HCT116 (cell line): ENCODE measurements around the gene TBC1D14. TPM values are rescaled to one million over a fixed set of nuclear protein-coding genes. Genes with fewer than 3 reads are reported as not detected.

Experiments
- ATAC-seq: fragments of 200-7000 bp; cut with Tn5 transposase; 2 replicates; pipeline ENCODE4 v1.9.1; 2020; ENCODE audit warnings: mild to moderate bottlenecking, moderate library complexity
- BruUV-seq: library from RNA; stranded (reverse); fragments of 400-500 nt; replicated peaks from 2 replicates; lab custom pipeline; 2021; lab: Mats Ljungman, UMichigan
- CTCF ChIA-PET: fragments of 300-600 bp; sonication (Branson Sonifier 250); formaldehyde crosslinking; loops from one replicate; lab custom pipeline; 2021; ENCODE audit warnings: antibody characterized with exemption; lab: Charles Lee
- POLR2A ChIA-PET: fragments of 300-600, 350-600 bp; sonication (Branson Sonifier 250); formaldehyde crosslinking; loops from one replicate; lab custom pipeline; 2021; ENCODE audit warnings: antibody characterized with exemption; lab: Charles Lee
- RAD21 ChIA-PET, 2 experiments: fragments of 300-600 bp; sonication (Branson Sonifier 250); formaldehyde crosslinking; loops; one replicate each; lab custom pipeline; 2023; ENCODE audit warnings: low total read pairs in 2 of 2; ENCODE audit not compliant: uncharacterized antibody in 2 of 2, unreplicated experiment in 2 of 2, low non-redundant PET in 1 of 2; lab: Charles Lee
- DNase-seq: peaks from one replicate; pipeline ENCODE4 v3.0.0-alpha.2; 2010; ENCODE audit warnings: low read depth, low spot score
- H2AFZ ChIP-seq: fragments of 200-600 bp; shearing (Covaris generic), sonication (generic); 2 replicates; pipeline ENCODE4 v1.6.1; 2017; ENCODE audit warnings: low read depth, mixed run types, mixed read lengths, antibody characterized with exemption, low read length; ENCODE audit not compliant: poor library complexity, severe bottlenecking
- H3K27ac ChIP-seq: 2 replicates; pipeline ENCODE4 v1.5.1; 2012; ENCODE audit warnings: low read depth, low read length
- H3K27me3 ChIP-seq: fragments of 200-600 bp; sonication (generic); 2 replicates; pipeline ENCODE4 v1.6.1; 2016; ENCODE audit warnings: mixed run types, low read length, mixed read lengths; ENCODE audit not compliant: insufficient read depth
- H3K36me3 ChIP-seq, 2 experiments: fragments of 200-500 bp in 1 of 2; fragments of 200-600 bp in 1 of 2; sonication (Bioruptor generic) in 1 of 2; sonication (generic) in 1 of 2; 2 replicates each; pipeline versions ENCODE4 v1.5.1 to v1.6.1; 2014 to 2016; ENCODE audit warnings: low read length in 2 of 2, inconsistent platforms in 1 of 2, mixed read lengths in 1 of 2, mixed run types in 1 of 2; ENCODE audit not compliant: insufficient read depth in 2 of 2, control insufficient read depth in 1 of 2
- H3K4me1 ChIP-seq, 2 experiments: fragments of 200-600 bp in 1 of 2; sonication (generic) in 1 of 2; 2 replicates each; pipeline versions ENCODE4 v1.5.1 to v1.6.1; 2012 to 2017; ENCODE audit warnings: low read length in 2 of 2, inconsistent platforms in 1 of 2, mild to moderate bottlenecking in 1 of 2, mixed read lengths in 1 of 2, mixed run types in 1 of 2, moderate library complexity in 1 of 2; ENCODE audit not compliant: insufficient read depth in 2 of 2, control insufficient read depth in 1 of 2
- H3K4me2 ChIP-seq: fragments of 200-600 bp; sonication (generic); 2 replicates; pipeline ENCODE4 v1.6.1; 2017; ENCODE audit warnings: mixed run types, low read length, mixed read lengths
- H3K4me3 ChIP-seq, 2 experiments: fragments of 200-600 bp in 1 of 2; sonication (generic) in 1 of 2; replicated peaks in 1 of 2; 2 replicates each; pipeline ENCODE4 v1.5.1; 2011 to 2016; ENCODE audit warnings: low read length in 2 of 2, control low read depth in 1 of 2, low read depth in 1 of 2, mild to moderate bottlenecking in 1 of 2, mixed read lengths in 1 of 2, mixed run types in 1 of 2
- H3K79me2 ChIP-seq: fragments of 200-600 bp; sonication (generic); 2 replicates; pipeline ENCODE4 v1.6.1; 2017; ENCODE audit warnings: mild to moderate bottlenecking, mixed run types, low read length, moderate library complexity, mixed read lengths; ENCODE audit not compliant: insufficient read depth
- H3K9ac ChIP-seq: fragments of 200-600 bp; sonication (generic); 2 replicates; pipeline ENCODE4 v1.6.1; 2016; ENCODE audit warnings: low read length, mixed read lengths
- H3K9me2 ChIP-seq: fragments of 200-600 bp; sonication (generic), shearing (Covaris generic); 2 replicates; pipeline ENCODE4 v1.6.1; 2017; ENCODE audit warnings: mixed run types, mild to moderate bottlenecking, moderate library complexity; ENCODE audit not compliant: insufficient read depth
- H3K9me3 ChIP-seq, 2 experiments: fragments of 200-500 bp in 1 of 2; fragments of 200-600 bp in 1 of 2; sonication (Bioruptor generic) in 1 of 2; sonication (generic) in 1 of 2; 2 replicates each; pipeline ENCODE4 v1.6.1; 2014 to 2017; ENCODE audit warnings: low read length in 2 of 2, mixed read lengths in 2 of 2, inconsistent platforms in 1 of 2, low read depth in 1 of 2, mild to moderate bottlenecking in 1 of 2, mixed run types in 1 of 2, moderate library complexity in 1 of 2; ENCODE audit not compliant: control insufficient read depth in 1 of 2, insufficient read depth in 1 of 2
- H4K20me1 ChIP-seq: fragments of 200-600 bp; sonication (generic), shearing (Covaris generic); 2 replicates; pipeline ENCODE4 v1.6.1; 2017; ENCODE audit warnings: mixed run types, mild to moderate bottlenecking, moderate library complexity; ENCODE audit not compliant: insufficient read depth
- CBX3 ChIP-seq: IDR thresholded peaks from 2 replicates; pipeline ENCODE4 v1.6.1; 2012; ENCODE audit warnings: low read depth
- CEBPB ChIP-seq: IDR thresholded peaks from 2 replicates; pipeline ENCODE4 v1.6.1; 2012; ENCODE audit warnings: low read depth
- EGR1 ChIP-seq: IDR thresholded peaks from 2 replicates; pipeline ENCODE4 v1.6.1; 2012; ENCODE audit warnings: low read depth
- ELF1 ChIP-seq: IDR thresholded peaks from 2 replicates; pipeline ENCODE4 v1.6.1; 2012; ENCODE audit warnings: low read depth, borderline replicate concordance
- EZH2 ChIP-seq: fragments of 200-600 bp; sonication (generic); IDR thresholded peaks from 2 replicates; pipeline ENCODE4 v1.6.1; 2017; ENCODE audit warnings: antibody characterized with exemption, mixed run types
- EZH2phosphoT487 ChIP-seq: fragments of 200-600 bp; IDR thresholded peaks from 2 replicates; pipeline ENCODE4 v1.6.1; 2018; ENCODE audit warnings: antibody characterized with exemption, borderline replicate concordance
- FOSL1 ChIP-seq: IDR thresholded peaks from 2 replicates; pipeline ENCODE4 v1.6.1; 2012; ENCODE audit warnings: low read depth
- JUND ChIP-seq: IDR thresholded peaks from 2 replicates; pipeline ENCODE4 v1.6.1; 2012
- POLR2A ChIP-seq: IDR thresholded peaks from 2 replicates; pipeline ENCODE4 v1.7.0; 2011; ENCODE audit warnings: borderline replicate concordance; ENCODE audit not compliant: insufficient read depth, insufficient read length; ENCODE audit errors: extremely low read depth
- POLR2AphosphoS5 ChIP-seq: IDR thresholded peaks from 2 replicates; pipeline ENCODE4 v1.6.1; 2011; ENCODE audit warnings: mild to moderate bottlenecking, low read depth, low read length, moderate library complexity
- RAD21 ChIP-seq: IDR thresholded peaks from 2 replicates; pipeline ENCODE4 v1.6.1; 2012; ENCODE audit warnings: low read depth, mild to moderate bottlenecking
- SIN3A ChIP-seq: IDR thresholded peaks from 2 replicates; pipeline ENCODE4 v1.6.1; 2012; ENCODE audit warnings: low read depth
- SP1 ChIP-seq: IDR thresholded peaks from 2 replicates; pipeline ENCODE4 v1.6.1; 2012; ENCODE audit warnings: low read depth
- SRF ChIP-seq: IDR thresholded peaks from 2 replicates; pipeline ENCODE4 v1.6.1; 2012; ENCODE audit warnings: low read depth
- TCF7L2 ChIP-seq: IDR thresholded peaks from 2 replicates; pipeline ENCODE4 v1.7.0; 2011; ENCODE audit warnings: borderline replicate concordance, inconsistent platforms; ENCODE audit not compliant: insufficient read depth, insufficient read length; ENCODE audit errors: extremely low read depth
- YY1 ChIP-seq: IDR thresholded peaks from 2 replicates; pipeline ENCODE4 v1.6.1; 2011; ENCODE audit warnings: low read length, low read depth, moderate library complexity, mild to moderate bottlenecking; ENCODE audit not compliant: insufficient replicate concordance; ENCODE audit errors: extremely low read depth
- ZFX ChIP-seq: fragments of 450-650 bp; IDR thresholded peaks from 2 replicates; pipeline ENCODE4 v1.6.1; 2017
- ZNF274 ChIP-seq: fragments of 200-500 bp; sonication (Bioruptor generic); IDR thresholded peaks from 2 replicates; pipeline ENCODE4 v1.6.1; 2014; ENCODE audit warnings: mild to moderate bottlenecking, low read depth, low read length, inconsistent platforms
- intact Hi-C: fragments of 100-400 bp; cut with micrococcal nuclease; formaldehyde crosslinking; loops from 2 replicates; pipeline ENCODE4 v1.10.0; 2022
- total RNA-seq: library from RNA; stranded (reverse); gene quantifications from one replicate; pipeline ENCODE4 v1.2.1, GENCODE V29; 2021; ENCODE audit not compliant: unreplicated experiment
- TF ChIP-seq, protein P1 (sequence below), 3 experiments: fragments of 200-600 bp in 1 of 3; sonication (generic) in 1 of 3; IDR thresholded peaks in 2 of 3; conservative IDR thresholded peaks in 1 of 3; 2 replicates each; pipeline ENCODE4 v1.5.1; 2012 to 2017; ENCODE audit warnings: low read depth in 2 of 3, low read length in 2 of 3, antibody characterized with exemption in 1 of 3, borderline replicate concordance in 1 of 3, control low read depth in 1 of 3, mild to moderate bottlenecking in 1 of 3, mixed read lengths in 1 of 3, mixed run types in 1 of 3, moderate library complexity in 1 of 3; ENCODE audit not compliant: insufficient read depth in 1 of 3
- TF ChIP-seq, protein P2 (sequence below): IDR thresholded peaks from 2 replicates; pipeline ENCODE4 v1.6.1; 2012
- TF ChIP-seq, protein P3 (sequence below): IDR thresholded peaks from 2 replicates; pipeline ENCODE4 v1.6.1; 2012
- TF ChIP-seq, protein P4 (sequence below): IDR thresholded peaks from 2 replicates; pipeline ENCODE4 v1.6.1; 2012; ENCODE audit warnings: low read depth

TBC1D14 gene
- total RNA-seq, 1 experiment from 2014 or later, result 62.9 TPM

DNA sequence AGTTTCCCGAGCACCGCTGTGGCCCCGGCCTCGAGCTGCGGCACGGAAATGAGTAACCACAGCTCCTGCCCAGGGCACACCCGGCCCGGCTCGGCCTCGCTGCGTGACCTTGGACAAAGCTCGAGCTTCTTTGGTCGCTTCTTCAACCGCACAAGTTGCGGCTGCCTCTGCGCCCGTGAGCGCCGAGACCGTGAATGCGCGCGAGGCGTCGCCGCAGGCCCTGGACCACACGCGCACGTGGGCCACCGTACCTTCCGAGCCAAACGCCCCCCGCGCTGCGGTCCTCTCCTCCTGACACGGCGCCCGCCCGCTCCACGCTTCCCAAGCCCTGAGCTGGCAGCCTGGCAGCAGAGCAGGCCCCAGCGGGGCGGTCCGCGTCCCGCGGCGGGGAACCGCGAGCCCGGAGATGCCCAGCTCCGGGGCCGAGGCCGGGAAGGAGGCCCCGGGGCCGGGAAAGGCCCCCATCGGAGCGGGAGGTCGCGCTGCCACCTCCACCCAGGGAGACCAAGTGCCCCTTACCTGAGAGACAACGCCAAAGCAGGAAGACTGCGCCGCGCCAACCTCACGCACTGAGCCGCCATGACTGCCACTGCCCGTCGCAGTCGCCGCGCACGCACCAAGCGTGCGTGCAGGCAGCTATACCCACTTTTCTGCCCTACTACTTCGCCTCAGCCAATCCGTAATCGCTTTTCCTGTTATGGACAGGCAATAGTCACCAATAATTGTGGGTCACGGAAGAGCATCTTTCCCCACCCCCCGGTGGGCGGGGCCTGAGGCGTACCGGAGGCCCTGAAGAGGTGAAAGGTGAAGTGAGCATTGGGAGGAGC, 158.0 kb downstream of the TBC1D14 start, which contains the start of gene GRPEL1:
TSS of gene GRPEL1 (minus strand) at position 613 of the 827 bp plus-strand sequence. CDS start at position 581, 32 bp downstream.
- ChIA-PET CTCF (interaction anchor here (0.8 to 1.9 kb wide), 5 partner anchors 9 to 194 kb away, joined by 3 to 7 read pairs (median 4); a partner anchor contains a TSS), RAD21 (interaction anchor here in 1 of 2 experiments (0.6 kb wide), 1 partner anchor 137 kb away, joined by 3 read pairs; no protein-coding TSS in a partner anchor), POLR2A (interaction anchor here (0.7 to 1.6 kb wide), 6 partner anchors 11 to 394 kb away, joined by 3 to 7 read pairs (median 4); partner anchors contain the start of gene TADA2B)
- Histone ChIP-seq H3K9me2 (no peaks in the 10 kb centered on the region), H3K27me3 (no peaks in the 10 kb centered on the region), H3K9me3 (no peaks in the 10 kb centered on the region), H3K4me1 (peaks cover 11 to 28% of the 10 kb centered on the region in 2 experiments; a peak in 3 of 4 replicates), H2AFZ (no peak within 1 kb of the TSS), H3K4me3 (peak within 1 kb of the TSS; percentile 91 to 93), H3K36me3 (peaks cover 16 to 25% of the 10 kb centered on the region in 2 experiments; a peak in 3 of 4 replicates), H3K9ac (peak within 1 kb of the TSS; percentile 94), H3K79me2 (peaks cover 52% of the 10 kb centered on the region), H3K4me2 (peak within 1 kb of the TSS; percentile 97), H4K20me1 (no peaks in the 10 kb centered on the region), H3K27ac (peak within 1 kb of the TSS; percentile 78)
- DNase-seq, result peak; percentile 98
- ATAC-seq, result peak; percentile 88
- BruUV-seq, result no TSS peak
- intact Hi-C loops, result loop anchor here (1.0 kb wide), 1 partner anchor 80 kb away; no protein-coding TSS in a partner anchor
- TF ChIP-seq POLR2A (peak; percentile 96), YY1 (peak; percentile 86), CBX3 (no peak), JUND (no peak), EZH2 (no peak), ELF1 (no peak), EGR1 (no peak), EZH2phosphoT487 (no peak), SIN3A (no peak), RAD21 (no peak), CEBPB (no peak), SP1 (no peak), TCF7L2 (no peak), ZNF274 (no peak), FOSL1 (no peak), POLR2AphosphoS5 (peak; percentile 97), ZFX (peak; percentile 92; the same call in 1 of the 2 replicates), SRF (no peak)
- TF ChIP-seq, protein P1, sequence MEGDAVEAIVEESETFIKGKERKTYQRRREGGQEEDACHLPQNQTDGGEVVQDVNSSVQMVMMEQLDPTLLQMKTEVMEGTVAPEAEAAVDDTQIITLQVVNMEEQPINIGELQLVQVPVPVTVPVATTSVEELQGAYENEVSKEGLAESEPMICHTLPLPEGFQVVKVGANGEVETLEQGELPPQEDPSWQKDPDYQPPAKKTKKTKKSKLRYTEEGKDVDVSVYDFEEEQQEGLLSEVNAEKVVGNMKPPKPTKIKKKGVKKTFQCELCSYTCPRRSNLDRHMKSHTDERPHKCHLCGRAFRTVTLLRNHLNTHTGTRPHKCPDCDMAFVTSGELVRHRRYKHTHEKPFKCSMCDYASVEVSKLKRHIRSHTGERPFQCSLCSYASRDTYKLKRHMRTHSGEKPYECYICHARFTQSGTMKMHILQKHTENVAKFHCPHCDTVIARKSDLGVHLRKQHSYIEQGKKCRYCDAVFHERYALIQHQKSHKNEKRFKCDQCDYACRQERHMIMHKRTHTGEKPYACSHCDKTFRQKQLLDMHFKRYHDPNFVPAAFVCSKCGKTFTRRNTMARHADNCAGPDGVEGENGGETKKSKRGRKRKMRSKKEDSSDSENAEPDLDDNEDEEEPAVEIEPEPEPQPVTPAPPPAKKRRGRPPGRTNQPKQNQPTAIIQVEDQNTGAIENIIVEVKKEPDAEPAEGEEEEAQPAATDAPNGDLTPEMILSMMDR (IDR thresholded peaks at IDR 0.05 in 2 of 3, conservative IDR thresholded peaks at IDR 0.05 in 1 of 3; ENCODE audit: borderline replicate concordance in 1 of 3, insufficient read depth in 1 of 3, low read depth in 2 of 3, low read length in 2 of 3), result no peak
- TF ChIP-seq, protein P2, sequence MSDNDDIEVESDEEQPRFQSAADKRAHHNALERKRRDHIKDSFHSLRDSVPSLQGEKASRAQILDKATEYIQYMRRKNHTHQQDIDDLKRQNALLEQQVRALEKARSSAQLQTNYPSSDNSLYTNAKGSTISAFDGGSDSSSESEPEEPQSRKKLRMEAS, result no peak
- TF ChIP-seq, protein P3, sequence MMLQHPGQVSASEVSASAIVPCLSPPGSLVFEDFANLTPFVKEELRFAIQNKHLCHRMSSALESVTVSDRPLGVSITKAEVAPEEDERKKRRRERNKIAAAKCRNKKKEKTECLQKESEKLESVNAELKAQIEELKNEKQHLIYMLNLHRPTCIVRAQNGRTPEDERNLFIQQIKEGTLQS, result no peak
- TF ChIP-seq, protein P4, sequence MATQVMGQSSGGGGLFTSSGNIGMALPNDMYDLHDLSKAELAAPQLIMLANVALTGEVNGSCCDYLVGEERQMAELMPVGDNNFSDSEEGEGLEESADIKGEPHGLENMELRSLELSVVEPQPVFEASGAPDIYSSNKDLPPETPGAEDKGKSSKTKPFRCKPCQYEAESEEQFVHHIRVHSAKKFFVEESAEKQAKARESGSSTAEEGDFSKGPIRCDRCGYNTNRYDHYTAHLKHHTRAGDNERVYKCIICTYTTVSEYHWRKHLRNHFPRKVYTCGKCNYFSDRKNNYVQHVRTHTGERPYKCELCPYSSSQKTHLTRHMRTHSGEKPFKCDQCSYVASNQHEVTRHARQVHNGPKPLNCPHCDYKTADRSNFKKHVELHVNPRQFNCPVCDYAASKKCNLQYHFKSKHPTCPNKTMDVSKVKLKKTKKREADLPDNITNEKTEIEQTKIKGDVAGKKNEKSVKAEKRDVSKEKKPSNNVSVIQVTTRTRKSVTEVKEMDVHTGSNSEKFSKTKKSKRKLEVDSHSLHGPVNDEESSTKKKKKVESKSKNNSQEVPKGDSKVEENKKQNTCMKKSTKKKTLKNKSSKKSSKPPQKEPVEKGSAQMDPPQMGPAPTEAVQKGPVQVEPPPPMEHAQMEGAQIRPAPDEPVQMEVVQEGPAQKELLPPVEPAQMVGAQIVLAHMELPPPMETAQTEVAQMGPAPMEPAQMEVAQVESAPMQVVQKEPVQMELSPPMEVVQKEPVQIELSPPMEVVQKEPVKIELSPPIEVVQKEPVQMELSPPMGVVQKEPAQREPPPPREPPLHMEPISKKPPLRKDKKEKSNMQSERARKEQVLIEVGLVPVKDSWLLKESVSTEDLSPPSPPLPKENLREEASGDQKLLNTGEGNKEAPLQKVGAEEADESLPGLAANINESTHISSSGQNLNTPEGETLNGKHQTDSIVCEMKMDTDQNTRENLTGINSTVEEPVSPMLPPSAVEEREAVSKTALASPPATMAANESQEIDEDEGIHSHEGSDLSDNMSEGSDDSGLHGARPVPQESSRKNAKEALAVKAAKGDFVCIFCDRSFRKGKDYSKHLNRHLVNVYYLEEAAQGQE, result no peak
